Measurements from ENCODE around the gene MICOS13. TPM values are rescaled to one million over a fixed set of nuclear protein-coding genes. Genes with fewer than 3 reads are reported as not detected.

The MICOS13 gene
- polyA plus RNA-seq, 1 of the 3 experiments (the other 2 are of a cell fraction): 112 TPM

DNA sequence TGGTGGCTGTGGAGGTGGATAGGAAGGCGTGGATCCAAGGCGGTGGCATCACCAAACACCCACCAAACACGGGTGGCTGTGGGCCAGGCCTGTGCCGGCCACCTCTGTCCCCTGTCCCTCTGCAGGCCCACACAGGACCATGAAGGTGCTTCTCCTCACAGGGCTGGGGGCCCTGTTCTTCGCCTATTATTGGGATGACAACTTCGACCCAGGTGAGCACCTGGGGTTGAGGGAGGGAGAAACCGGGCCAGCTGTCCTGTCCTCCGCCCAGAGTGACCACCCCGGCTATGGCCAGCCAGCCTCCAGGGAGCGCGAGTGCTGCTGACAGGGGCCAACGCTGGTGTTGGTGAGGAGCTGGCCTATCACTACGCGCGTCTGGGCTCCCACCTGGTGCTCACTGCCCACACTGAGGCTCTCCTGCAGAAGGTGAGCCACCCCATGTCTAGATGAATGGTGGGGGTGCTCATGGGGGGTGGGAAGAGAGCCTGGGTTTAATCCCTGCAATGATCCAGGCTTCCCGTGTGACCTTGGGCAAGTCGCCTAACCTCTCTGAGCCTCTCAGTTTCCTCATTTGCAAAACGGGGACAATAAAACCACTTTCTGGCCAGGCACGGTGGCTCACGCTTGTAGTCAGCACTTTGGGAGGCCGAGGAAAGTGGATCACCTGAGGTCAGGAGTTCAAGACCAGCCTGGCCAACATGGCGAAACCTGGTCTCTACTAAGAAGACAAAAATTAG, 4.5 kb upstream of the MICOS13 start:
- no peak overlapping the region for H3K27ac ChIP-seq (ENCODE audit: low read depth in 2 of 2, low read length in 1 of 2)
- POLR2A ChIA-PET: no interaction called here
- peaks cover 0 to 15% of the 10 kb centered on the region in 2 experiments; a peak in 1 of 4 replicates for H3K4me1 ChIP-seq (ENCODE audit: control insufficient read depth in 1 of 2, insufficient read depth in 2 of 2, low read depth in 1 of 2, low read length in 1 of 2)
- 92% methylated on average over 8 of the region's 22 CpGs for WGBS (ENCODE audit: low lambda C conversion rate)
- no peak for DNase-seq
- H3K9ac ChIP-seq: no peak overlapping the region
- CTCF ChIA-PET: no interaction called here
- no peak overlapping the region for H3K4me3 ChIP-seq (ENCODE audit: low read depth in 2 of 2, low read length in 1 of 2)
- H3K4me2 ChIP-seq: no peak overlapping the region
- H3K79me2 ChIP-seq (ENCODE audit: insufficient read depth): peaks cover 6% of the 10 kb centered on the region; the same call in 1 of the 2 replicates
- H3K27me3 ChIP-seq (ENCODE audit: insufficient read depth): no peaks in the 10 kb centered on the region
- no peaks in the 10 kb centered on the region for H3K9me2 ChIP-seq
- no peak overlapping the region for H2AFZ ChIP-seq (ENCODE audit: low read depth)
- H3F3A ChIP-seq (replicated peaks; ENCODE audit: insufficient read depth): peaks cover 20% of the 10 kb centered on the region
- no peaks in the 10 kb centered on the region for H4K20me1 ChIP-seq (ENCODE audit: insufficient read depth)
- no peaks in the 10 kb centered on the region for H3K9me3 ChIP-seq
- no peaks in the 10 kb centered on the region for H3K36me3 ChIP-seq (replicated peaks in 1 of 2; ENCODE audit: control insufficient read depth in 1 of 2, insufficient read depth in 2 of 2, low read length in 1 of 2)
- TF ChIP-seq EZH2phosphoT487 (IDR thresholded peaks at IDR 0.05; ENCODE audit: borderline replicate concordance, low read depth): no peak
- TF ChIP-seq FOXM1 (IDR thresholded peaks at IDR 0.05; ENCODE audit: low read depth): no peak
- TF ChIP-seq GABPA (IDR thresholded peaks at IDR 0.05; ENCODE audit: low read depth): no peak
- no peak for TF ChIP-seq JUND (IDR thresholded peaks at IDR 0.05)
- no peak for TF ChIP-seq RXRA (IDR thresholded peaks at IDR 0.05; ENCODE audit: borderline replicate concordance, low read depth)
- no peak for TF ChIP-seq YY1 (IDR thresholded peaks at IDR 0.05; ENCODE audit: low read depth)
- TF ChIP-seq CTCF (IDR thresholded peaks at IDR 0.05): no peak
- TF ChIP-seq MXI1 (IDR thresholded peaks at IDR 0.05; ENCODE audit: low read depth, low read length): no peak
- no peak for TF ChIP-seq FOXJ3 (CRISPR knock-in tag; IDR thresholded peaks at IDR 0.05)
- TF ChIP-seq TCF12 (IDR thresholded peaks at IDR 0.05): no peak
- no peak for TF ChIP-seq MEF2A (IDR thresholded peaks at IDR 0.05; ENCODE audit: borderline replicate concordance, low read depth)
- no peak for TF ChIP-seq GATA2 (CRISPR knock-in tag; IDR thresholded peaks at IDR 0.05)
- TF ChIP-seq POLR2AphosphoS5 (IDR thresholded peaks at IDR 0.05; ENCODE audit: low read depth, low read length): no peak
- TF ChIP-seq, protein P1, sequence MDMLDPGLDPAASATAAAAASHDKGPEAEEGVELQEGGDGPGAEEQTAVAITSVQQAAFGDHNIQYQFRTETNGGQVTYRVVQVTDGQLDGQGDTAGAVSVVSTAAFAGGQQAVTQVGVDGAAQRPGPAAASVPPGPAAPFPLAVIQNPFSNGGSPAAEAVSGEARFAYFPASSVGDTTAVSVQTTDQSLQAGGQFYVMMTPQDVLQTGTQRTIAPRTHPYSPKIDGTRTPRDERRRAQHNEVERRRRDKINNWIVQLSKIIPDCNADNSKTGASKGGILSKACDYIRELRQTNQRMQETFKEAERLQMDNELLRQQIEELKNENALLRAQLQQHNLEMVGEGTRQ (IDR thresholded peaks at IDR 0.05; ENCODE audit: borderline replicate concordance, low read depth, low read length): no peak
- no peak for TF ChIP-seq SMC3 (IDR thresholded peaks at IDR 0.05; ENCODE audit: low read depth, low read length)
- no peak for TF ChIP-seq CHD2 (IDR thresholded peaks at IDR 0.05; ENCODE audit: low read length, partially characterized antibody)
- TF ChIP-seq TEAD4 (IDR thresholded peaks at IDR 0.05; ENCODE audit: borderline replicate concordance, insufficient read depth): no peak
- TF ChIP-seq NRF1 (IDR thresholded peaks at IDR 0.05; ENCODE audit: low read depth, low read length): no peak

Measured in SK-N-SH (cell line).